BE2C (cell line): ENCODE data around the gene RARB.

Experiments
- DNase-seq: peaks from one replicate; pipeline ENCODE4 v3.0.0-alpha.2; 2020
- H3K27me3 ChIP-seq: fragments of 250-450 bp; sonication (Bioruptor Pico); 2 replicates; pipeline ENCODE4 v1.5.1; 2020; ENCODE audit warnings: mild to moderate bottlenecking
- H3K36me3 ChIP-seq: fragments of 250-450 bp; sonication (Bioruptor Pico); 2 replicates; pipeline ENCODE4 v1.5.1; 2020; ENCODE audit warnings: mild to moderate bottlenecking
- H3K4me1 ChIP-seq: fragments of 250-450 bp; sonication (Bioruptor Pico); 2 replicates; pipeline ENCODE4 v1.5.1; 2020
- H3K4me3 ChIP-seq: 2 replicates; pipeline ENCODE4 v1.5.1; 2011; ENCODE audit warnings: low read depth, low read length
- H3K9me3 ChIP-seq: fragments of 250-450 bp; sonication (Bioruptor Pico); 2 replicates; pipeline ENCODE4 v1.5.1; 2020
- TF ChIP-seq, protein P1 (sequence below): IDR thresholded peaks from 2 replicates; pipeline ENCODE4 v1.5.1; 2012; ENCODE audit warnings: mild to moderate bottlenecking, low read depth, low read length

RARB gene

DNA sequence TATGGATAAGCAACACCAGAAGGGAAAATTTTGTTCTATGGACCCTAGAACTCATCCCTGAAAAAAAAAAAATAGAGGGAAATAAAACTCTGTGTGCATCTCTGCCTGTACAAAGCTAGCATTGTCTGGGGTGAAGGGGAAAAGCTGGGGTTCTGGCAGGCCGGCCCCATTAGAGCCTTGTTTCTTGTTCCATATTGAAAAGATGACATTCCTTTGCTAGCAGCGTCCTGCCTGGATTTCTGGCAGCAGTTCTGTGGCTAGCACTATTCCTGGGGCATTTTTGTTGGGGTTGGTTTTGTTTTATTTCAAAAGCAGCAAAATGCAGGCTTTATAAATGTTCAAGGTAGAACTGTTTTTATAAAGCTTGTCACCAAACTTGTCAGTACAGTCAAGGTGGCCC, 45.2 kb downstream of the RARB start:
- Histone ChIP-seq H3K4me1 (no peaks in the 10 kb centered on the region), H3K9me3 (no peaks in the 10 kb centered on the region), H3K27me3 (no peaks in the 10 kb centered on the region), H3K36me3 (no peaks in the 10 kb centered on the region), H3K4me3 (no peak overlapping the region)
- TF ChIP-seq, protein P1, sequence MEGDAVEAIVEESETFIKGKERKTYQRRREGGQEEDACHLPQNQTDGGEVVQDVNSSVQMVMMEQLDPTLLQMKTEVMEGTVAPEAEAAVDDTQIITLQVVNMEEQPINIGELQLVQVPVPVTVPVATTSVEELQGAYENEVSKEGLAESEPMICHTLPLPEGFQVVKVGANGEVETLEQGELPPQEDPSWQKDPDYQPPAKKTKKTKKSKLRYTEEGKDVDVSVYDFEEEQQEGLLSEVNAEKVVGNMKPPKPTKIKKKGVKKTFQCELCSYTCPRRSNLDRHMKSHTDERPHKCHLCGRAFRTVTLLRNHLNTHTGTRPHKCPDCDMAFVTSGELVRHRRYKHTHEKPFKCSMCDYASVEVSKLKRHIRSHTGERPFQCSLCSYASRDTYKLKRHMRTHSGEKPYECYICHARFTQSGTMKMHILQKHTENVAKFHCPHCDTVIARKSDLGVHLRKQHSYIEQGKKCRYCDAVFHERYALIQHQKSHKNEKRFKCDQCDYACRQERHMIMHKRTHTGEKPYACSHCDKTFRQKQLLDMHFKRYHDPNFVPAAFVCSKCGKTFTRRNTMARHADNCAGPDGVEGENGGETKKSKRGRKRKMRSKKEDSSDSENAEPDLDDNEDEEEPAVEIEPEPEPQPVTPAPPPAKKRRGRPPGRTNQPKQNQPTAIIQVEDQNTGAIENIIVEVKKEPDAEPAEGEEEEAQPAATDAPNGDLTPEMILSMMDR, result no peak
- DNase-seq, result no peak

DNA sequence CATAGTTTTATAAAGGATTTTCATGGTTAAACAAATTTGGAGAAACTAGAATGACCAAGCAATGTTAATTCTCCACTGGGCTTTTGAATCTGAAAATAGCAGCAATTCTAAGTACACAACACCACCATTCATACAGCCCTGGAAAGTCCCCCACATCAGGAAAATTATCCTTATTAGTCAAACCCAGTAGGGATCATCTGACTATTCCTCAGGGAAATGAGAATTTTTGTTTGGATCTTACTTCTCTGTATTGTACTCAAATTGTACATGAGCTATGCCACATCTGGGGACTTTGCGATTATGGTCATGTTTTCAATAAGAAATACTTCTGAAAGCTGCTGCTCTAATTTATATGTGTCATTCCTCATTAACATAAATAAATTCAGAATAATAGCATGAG, 46.0 kb downstream of the RARB start:
- H3K9me3 ChIP-seq, result no peaks in the 10 kb centered on the region
- TF ChIP-seq, protein P1, result no peak
- DNase-seq, result no peak
- H3K4me1 ChIP-seq, result no peaks in the 10 kb centered on the region
- no peaks in the 10 kb centered on the region for H3K36me3 ChIP-seq
- H3K4me3 ChIP-seq, result no peak overlapping the region
- no peaks in the 10 kb centered on the region for H3K27me3 ChIP-seq

DNA sequence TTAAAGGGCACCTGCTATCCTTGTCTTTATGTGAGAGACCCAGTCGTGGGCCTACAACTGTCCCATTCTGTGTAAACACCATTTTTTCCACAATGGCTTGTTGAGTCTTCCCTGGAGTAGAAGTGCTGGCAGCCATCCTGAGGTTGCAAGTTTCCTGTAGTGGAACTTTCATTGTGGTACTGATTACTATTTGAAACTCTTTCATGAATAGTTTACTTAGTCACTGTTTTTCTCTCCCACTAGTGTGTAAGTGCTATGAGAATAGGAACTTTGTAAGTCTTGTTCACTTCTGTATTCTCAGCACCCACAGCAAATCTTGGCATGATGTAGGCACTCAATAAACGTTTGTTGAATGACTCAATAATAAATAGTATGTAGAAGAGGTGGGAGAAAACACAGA, 48.6 kb downstream of the RARB start:
- Histone ChIP-seq H3K36me3 (no peaks in the 10 kb centered on the region), H3K4me1 (no peaks in the 10 kb centered on the region)
- TF ChIP-seq, protein P1, result no peak

GRCh38 chr3:25478211-25478757, 50.2 kb downstream of the RARB start:
- Histone ChIP-seq H3K4me3 (no peak overlapping the region), H3K9me3 (no peaks in the 10 kb centered on the region), H3K4me1 (no peaks in the 10 kb centered on the region), H3K36me3 (no peaks in the 10 kb centered on the region), H3K27me3 (no peaks in the 10 kb centered on the region)
- TF ChIP-seq, protein P1, result no peak
- no peak for DNase-seq

More for the DNA sequence above, 48.6 kb downstream of the RARB start:
- Histone ChIP-seq H3K9me3 (no peaks in the 10 kb centered on the region), H3K4me3 (no peak overlapping the region), H3K27me3 (no peaks in the 10 kb centered on the region)
- no peak for DNase-seq

GRCh38 chr3:25478964-25479726, 51.1 kb downstream of the RARB start:
- DNase-seq, result no peak
- no peaks in the 10 kb centered on the region for H3K36me3 ChIP-seq
- no peaks in the 10 kb centered on the region for H3K9me3 ChIP-seq
- H3K4me3 ChIP-seq, result no peak overlapping the region
- H3K4me1 ChIP-seq, result no peaks in the 10 kb centered on the region
- no peaks in the 10 kb centered on the region for H3K27me3 ChIP-seq
- TF ChIP-seq, protein P1, result no peak

DNA sequence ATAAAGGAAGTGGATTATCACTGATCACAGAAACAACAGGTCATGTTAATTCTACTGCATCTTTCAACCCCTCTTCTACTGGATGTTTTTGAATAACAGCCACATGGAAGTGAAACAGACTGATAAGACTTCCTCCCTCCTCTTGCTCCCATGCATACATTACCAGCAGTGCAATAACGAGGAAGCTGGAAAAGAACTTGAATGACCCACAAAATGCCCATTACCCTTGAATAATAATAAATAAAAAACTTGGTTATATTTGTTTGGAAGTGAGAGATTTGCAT, 51.6 kb downstream of the RARB start:
- H3K36me3 ChIP-seq, result no peaks in the 10 kb centered on the region
- no peaks in the 10 kb centered on the region for H3K9me3 ChIP-seq
- TF ChIP-seq, protein P1, result no peak
- no peak for DNase-seq
- no peak overlapping the region for H3K4me3 ChIP-seq
- H3K4me1 ChIP-seq, result no peaks in the 10 kb centered on the region
- no peaks in the 10 kb centered on the region for H3K27me3 ChIP-seq
